Uterus (tissue), 4 donors: Measurements from ENCODE around the gene IREB2. TPM values are rescaled to one million over a fixed set of nuclear protein-coding genes. Genes with fewer than 3 reads are reported as not detected.

Source experiments
- DNase-seq, 2 donors: peaks; one replicate each; pipeline ENCODE4 v3.0.0-alpha.2; 2019 to 2020
- H3K27ac ChIP-seq, 2 donors: fragments of 200-600 bp; sonication (generic); 1 replicate in 1 of 2; 2 replicates in 1 of 2; pipeline ENCODE4 v1.5.1; 2016 to 2018
- H3K27me3 ChIP-seq, 2 donors: fragments of 200-600 bp; sonication (generic); one replicate each; pipeline ENCODE4 v1.5.1; 2018 to 2019; ENCODE audit warnings: control low read depth in 1 of 2
- H3K36me3 ChIP-seq, 2 donors: fragments of 200-600 bp; sonication (generic); one replicate each; pipeline ENCODE4 v1.5.1; 2019; ENCODE audit warnings: control low read depth in 1 of 2
- H3K4me1 ChIP-seq, 2 donors: fragments of 200-600 bp; sonication (generic); one replicate each; pipeline ENCODE4 v1.5.1; 2018 to 2019; ENCODE audit warnings: control low read depth in 1 of 2
- H3K4me3 ChIP-seq, 2 donors: fragments of 200-600 bp; sonication (generic); 1 replicate in 1 of 2; 2 replicates in 1 of 2; pipeline ENCODE4 v1.5.1; 2018 to 2019; ENCODE audit warnings: mild to moderate bottlenecking in 1 of 2
- H3K9me3 ChIP-seq, 2 donors: fragments of 200-600 bp; sonication (generic); one replicate each; pipeline ENCODE4 v1.5.1; 2019; ENCODE audit warnings: control low read depth in 1 of 2
- CTCF ChIP-seq, 4 experiments: fragments of 200-600 bp in 2 of 4; fragments of 450-650 bp in 2 of 4; sonication (generic) in 2 of 4; IDR thresholded peaks; one replicate each; pipeline ENCODE4 v1.5.1; 2016 to 2019; ENCODE audit warnings: antibody characterized with exemption in 4 of 4, mild to moderate bottlenecking in 2 of 4, moderate library complexity in 1 of 4
- POLR2A ChIP-seq, 2 donors: fragments of 450-650 bp; IDR thresholded peaks; one replicate each; pipeline ENCODE4 v1.6.1; 2016; ENCODE audit warnings: antibody characterized with exemption in 2 of 2, mild to moderate bottlenecking in 1 of 2, moderate library complexity in 1 of 2
- intact Hi-C: fragments of 100-400 bp; cut with DNase I; formaldehyde crosslinking; loops from one replicate; pipeline ENCODE4 v1.15.1; 2023; ENCODE audit warnings: low total_unique reads
- total RNA-seq, 4 donors: library from RNA; depleted of rRNA in 3 of 4; stranded (reverse); fragments of >200 nt in 3 of 4; gene quantifications; one replicate each; pipeline versions ENCODE4 v1.1.0 to v1.2.4, GENCODE V29; 2014 to 2023
- donor health status: DM: yes; HTN: yes; CAD: no.

Gene IREB2
- 10 to 100 TPM; 15.1 to 81.7 (median 51.4) TPM for total RNA-seq

- intact Hi-C loops, result no loop called here
- peak within 1 kb of the TSS; percentile 94 to 95 for H3K4me3 ChIP-seq
- TF ChIP-seq CTCF (IDR thresholded peaks at IDR 0.05) (peak in 1 of 4 experiments; percentile 33), POLR2A (IDR thresholded peaks at IDR 0.05) (peak in 1 of 2 donors; percentile 50)
- no peaks in the 10 kb centered on the region for H3K36me3 ChIP-seq
- peak within 1 kb of the TSS; percentile 94 to 95 for H3K27ac ChIP-seq
- DNase-seq, result peak; percentile 97 to 99
- no peaks in the 10 kb centered on the region for H3K27me3 ChIP-seq
- H3K9me3 ChIP-seq, result no peaks in the 10 kb centered on the region
- no peaks in the 10 kb centered on the region for H3K4me1 ChIP-seq
Measured at GRCh38 chr15:78437762-78438618, at the start of gene IREB2. IREB2 (plus strand) TSS chr15:78438216; CDS start chr15:78438338, 122 bp downstream.

- Histone ChIP-seq H3K4me3 (no peak overlapping the region), H3K27me3 (no peaks in the 10 kb centered on the region), H3K4me1 (no peaks in the 10 kb centered on the region), H3K9me3 (no peaks in the 10 kb centered on the region), H3K27ac (no peak overlapping the region), H3K36me3 (no peaks in the 10 kb centered on the region)
- TF ChIP-seq POLR2A (IDR thresholded peaks at IDR 0.05) (no peak), CTCF (IDR thresholded peaks at IDR 0.05) (no peak)
- no peak for DNase-seq
- intact Hi-C loops, result no loop called here
Measured at GRCh38 chr15:78388865-78389264, 49.2 kb upstream of the IREB2 start.

GRCh38 chr15:78389322-78389721, 48.7 kb upstream of the IREB2 start:
- Histone ChIP-seq H3K4me3 (no peak overlapping the region), H3K27me3 (no peaks in the 10 kb centered on the region), H3K9me3 (no peaks in the 10 kb centered on the region), H3K36me3 (no peaks in the 10 kb centered on the region), H3K27ac (no peak overlapping the region), H3K4me1 (no peaks in the 10 kb centered on the region)
- DNase-seq, result no peak
- intact Hi-C loops, result no loop called here
- TF ChIP-seq CTCF (IDR thresholded peaks at IDR 0.05), result no peak

- no peaks in the 10 kb centered on the region for H3K9me3 ChIP-seq
- H3K36me3 ChIP-seq, result no peaks in the 10 kb centered on the region
- no peak overlapping the region for H3K27ac ChIP-seq
- H3K4me3 ChIP-seq, result no peak overlapping the region
- no peak for DNase-seq
- H3K4me1 ChIP-seq, result no peaks in the 10 kb centered on the region
- TF ChIP-seq POLR2A (IDR thresholded peaks at IDR 0.05), result no peak
- no peaks in the 10 kb centered on the region for H3K27me3 ChIP-seq
- intact Hi-C loops, result no loop called here
Measured at GRCh38 chr15:78389738-78390137, 48.3 kb upstream of the IREB2 start.

GRCh38 chr15:78390242-78390641, 47.8 kb upstream of the IREB2 start:
- no peak for DNase-seq
- no peaks in the 10 kb centered on the region for H3K27me3 ChIP-seq
- H3K4me3 ChIP-seq, result no peak overlapping the region
- TF ChIP-seq POLR2A (IDR thresholded peaks at IDR 0.05) (no peak), CTCF (IDR thresholded peaks at IDR 0.05) (no peak)
- no peaks in the 10 kb centered on the region for H3K4me1 ChIP-seq
- H3K9me3 ChIP-seq, result no peaks in the 10 kb centered on the region
- no peaks in the 10 kb centered on the region for H3K36me3 ChIP-seq
- no peak overlapping the region for H3K27ac ChIP-seq
- intact Hi-C loops, result no loop called here
